Measurements from ENCODE around the gene PGP.

PGP gene

DNA sequence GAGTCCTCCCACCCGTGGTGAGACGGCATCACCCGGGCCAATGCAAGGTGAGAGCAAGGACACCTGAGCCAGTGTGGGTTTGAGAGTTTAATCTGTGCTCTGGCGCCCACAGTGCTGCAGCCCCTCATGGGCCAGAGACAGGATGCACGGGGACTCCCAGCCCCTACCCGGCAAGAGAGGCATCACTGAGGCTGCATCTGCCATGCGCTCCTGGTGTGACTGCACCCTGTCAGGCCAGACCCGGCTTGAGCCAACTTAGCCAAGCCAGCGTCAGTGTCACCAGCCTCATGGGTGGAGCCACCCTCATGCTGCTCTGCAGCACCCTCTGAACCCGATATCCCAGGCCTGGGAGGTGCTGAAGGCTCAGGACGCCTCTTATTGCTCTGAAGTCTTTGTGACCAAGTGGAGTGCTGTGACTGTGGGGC lies 2.7 kb downstream of the PGP start:
- Histone ChIP-seq H3K9me3 (ENCODE audit: control insufficient read depth, low read depth, low read length) (no peaks in the 10 kb centered on the region), H3K27ac (ENCODE audit: low read length) (no peak overlapping the region), H3K4me3 (ENCODE audit: low read length) (no peak overlapping the region)

GRCh38 chr16:2210386-2211365 lies 4.0 kb downstream of the PGP start, which contains the start of gene BRICD5:
Gene BRICD5, minus strand, starts transcription at chr16:2210863. Its CDS starts 30 bp downstream, at chr16:2210833.
- Histone ChIP-seq H3K36me3 (ENCODE audit: control insufficient read depth, low read depth, low read length) (peaks cover 34% of the 10 kb centered on the region), H3K9me3 (ENCODE audit: control insufficient read depth, low read depth, low read length) (no peaks in the 10 kb centered on the region), H3K9ac (ENCODE audit: low read length) (no peak within 1 kb of the TSS), H3K4me3 (ENCODE audit: low read length) (no peak within 1 kb of the TSS), H3K27ac (ENCODE audit: low read length) (no peak within 1 kb of the TSS), H3K4me1 (ENCODE audit: control insufficient read depth, low read depth, low read length) (peaks cover 4% of the 10 kb centered on the region), H3K27me3 (ENCODE audit: control insufficient read depth, insufficient read depth, low read length) (no peaks in the 10 kb centered on the region)

More for the DNA sequence above, 2.7 kb downstream of the PGP start:
- Histone ChIP-seq H3K36me3 (ENCODE audit: control insufficient read depth, low read depth, low read length) (peaks cover 34% of the 10 kb centered on the region), H3K4me1 (ENCODE audit: control insufficient read depth, low read depth, low read length) (peaks cover 4% of the 10 kb centered on the region), H3K27me3 (ENCODE audit: control insufficient read depth, insufficient read depth, low read length) (no peaks in the 10 kb centered on the region), H3K9ac (ENCODE audit: low read length) (no peak overlapping the region)

- Histone ChIP-seq H3K4me3 (ENCODE audit: low read length) (no peak overlapping the region), H3K4me1 (ENCODE audit: control insufficient read depth, low read depth, low read length) (peaks cover 4% of the 10 kb centered on the region), H3K9me3 (ENCODE audit: control insufficient read depth, low read depth, low read length) (no peaks in the 10 kb centered on the region), H3K27me3 (ENCODE audit: control insufficient read depth, insufficient read depth, low read length) (no peaks in the 10 kb centered on the region), H3K36me3 (ENCODE audit: control insufficient read depth, low read depth, low read length) (peaks cover 34% of the 10 kb centered on the region), H3K27ac (ENCODE audit: low read length) (no peak overlapping the region), H3K9ac (ENCODE audit: low read length) (no peak overlapping the region)
Observed at GRCh38 chr16:2210009-2210332, 4.7 kb downstream of the PGP start.

GRCh38 chr16:2209258-2210008 lies 5.2 kb downstream of the PGP start:
- no peak overlapping the region for H3K9ac ChIP-seq (ENCODE audit: low read length)
- H3K27ac ChIP-seq (ENCODE audit: low read length) = no peak overlapping the region
- H3K4me3 ChIP-seq (ENCODE audit: low read length) = no peak overlapping the region
- H3K4me1 ChIP-seq (ENCODE audit: control insufficient read depth, low read depth, low read length) = peaks cover 4% of the 10 kb centered on the region
- no peaks in the 10 kb centered on the region for H3K9me3 ChIP-seq (ENCODE audit: control insufficient read depth, low read depth, low read length)
- H3K27me3 ChIP-seq (ENCODE audit: control insufficient read depth, insufficient read depth, low read length) = no peaks in the 10 kb centered on the region
- peaks cover 34% of the 10 kb centered on the region for H3K36me3 ChIP-seq (ENCODE audit: control insufficient read depth, low read depth, low read length)

GRCh38 chr16:2208772-2209171 lies 5.9 kb downstream of the PGP start:
- Histone ChIP-seq H3K9me3 (ENCODE audit: control insufficient read depth, low read depth, low read length) (no peaks in the 10 kb centered on the region), H3K27me3 (ENCODE audit: control insufficient read depth, insufficient read depth, low read length) (no peaks in the 10 kb centered on the region), H3K36me3 (ENCODE audit: control insufficient read depth, low read depth, low read length) (peaks cover 34% of the 10 kb centered on the region), H3K4me3 (ENCODE audit: low read length) (no peak overlapping the region), H3K9ac (ENCODE audit: low read length) (no peak overlapping the region), H3K27ac (ENCODE audit: low read length) (no peak overlapping the region), H3K4me1 (ENCODE audit: control insufficient read depth, low read depth, low read length) (peaks cover 4% of the 10 kb centered on the region)

GRCh38 chr16:2208308-2208707 lies 6.3 kb downstream of the PGP start:
- no peak overlapping the region for H3K27ac ChIP-seq (ENCODE audit: low read length)
- H3K9ac ChIP-seq (ENCODE audit: low read length) = no peak overlapping the region
- H3K27me3 ChIP-seq (ENCODE audit: control insufficient read depth, insufficient read depth, low read length) = no peaks in the 10 kb centered on the region
- no peaks in the 10 kb centered on the region for H3K9me3 ChIP-seq (ENCODE audit: control insufficient read depth, low read depth, low read length)
- H3K4me1 ChIP-seq (ENCODE audit: control insufficient read depth, low read depth, low read length) = peaks cover 4% of the 10 kb centered on the region
- H3K36me3 ChIP-seq (ENCODE audit: control insufficient read depth, low read depth, low read length) = peaks cover 34% of the 10 kb centered on the region
- no peak overlapping the region for H3K4me3 ChIP-seq (ENCODE audit: low read length)

DNA sequence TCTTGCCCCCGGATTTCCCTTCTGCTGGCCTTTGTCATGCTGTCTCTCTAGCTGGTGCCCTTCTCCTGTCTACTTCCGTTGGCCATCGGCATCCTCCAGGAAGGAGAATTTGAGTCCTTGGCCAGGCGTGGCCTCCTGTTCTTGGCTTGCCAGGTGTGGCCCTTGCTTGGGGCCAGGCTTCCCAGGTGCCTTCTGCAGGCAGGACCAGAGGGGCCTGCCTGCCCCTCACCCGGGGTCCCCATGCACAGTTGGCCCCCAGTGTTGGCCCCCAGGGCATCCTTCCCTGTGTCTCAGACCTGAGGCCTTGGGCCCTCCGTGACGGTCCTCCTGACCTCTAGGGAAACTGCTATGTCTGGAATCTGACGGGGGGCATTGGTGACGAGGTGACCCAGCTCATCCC lies 6.8 kb downstream of the PGP start:
- no peaks in the 10 kb centered on the region for H3K27me3 ChIP-seq (ENCODE audit: control insufficient read depth, insufficient read depth, low read length)
- H3K4me3 ChIP-seq (ENCODE audit: low read length) = no peak overlapping the region
- H3K9ac ChIP-seq (ENCODE audit: low read length) = no peak overlapping the region
- H3K4me1 ChIP-seq (ENCODE audit: control insufficient read depth, low read depth, low read length) = peaks cover 1% of the 10 kb centered on the region
- H3K36me3 ChIP-seq (ENCODE audit: control insufficient read depth, low read depth, low read length) = peaks cover 33% of the 10 kb centered on the region
- H3K9me3 ChIP-seq (ENCODE audit: control insufficient read depth, low read depth, low read length) = no peaks in the 10 kb centered on the region
- no peak overlapping the region for H3K27ac ChIP-seq (ENCODE audit: low read length)

DNA sequence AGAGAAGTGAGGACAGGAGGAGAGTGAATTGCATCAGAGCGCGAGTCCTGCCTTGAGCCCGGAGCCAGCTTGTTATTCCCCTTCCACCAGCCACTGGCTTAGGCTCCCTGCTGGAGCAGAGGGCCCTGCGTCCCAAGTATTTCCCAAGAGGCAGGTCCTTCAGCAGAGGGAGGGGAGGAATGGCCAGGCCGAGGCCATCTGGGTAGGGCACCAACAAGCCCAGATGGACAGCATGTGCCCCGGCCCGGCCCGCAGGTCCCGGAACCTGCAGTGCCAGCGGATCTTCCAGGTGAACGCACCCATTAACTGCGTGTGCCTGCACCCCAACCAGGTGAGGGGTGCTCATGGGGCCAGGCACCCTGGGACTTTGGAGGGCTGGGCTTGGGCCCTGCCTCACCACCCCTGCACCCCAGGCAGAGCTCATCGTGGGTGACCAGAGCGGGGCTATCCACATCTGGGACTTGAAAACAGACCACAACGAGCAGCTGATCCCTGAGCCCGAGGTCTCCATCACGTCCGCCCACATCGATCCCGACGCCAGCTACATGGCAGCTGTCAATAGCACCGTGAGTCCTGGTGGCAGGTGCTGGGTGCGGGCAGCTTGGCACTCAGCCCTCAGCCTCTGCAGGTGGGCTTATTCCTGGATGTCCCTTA lies 7.7 kb downstream of the PGP start:
- no peak overlapping the region for H3K4me3 ChIP-seq (ENCODE audit: low read length)
- no peak overlapping the region for H3K27ac ChIP-seq (ENCODE audit: low read length)
- no peak overlapping the region for H3K9ac ChIP-seq (ENCODE audit: low read length)
- H3K27me3 ChIP-seq (ENCODE audit: control insufficient read depth, insufficient read depth, low read length) = no peaks in the 10 kb centered on the region
- peaks cover 26% of the 10 kb centered on the region for H3K36me3 ChIP-seq (ENCODE audit: control insufficient read depth, low read depth, low read length)
- H3K4me1 ChIP-seq (ENCODE audit: control insufficient read depth, low read depth, low read length) = no peaks in the 10 kb centered on the region
- H3K9me3 ChIP-seq (ENCODE audit: control insufficient read depth, low read depth, low read length) = no peaks in the 10 kb centered on the region

DNA sequence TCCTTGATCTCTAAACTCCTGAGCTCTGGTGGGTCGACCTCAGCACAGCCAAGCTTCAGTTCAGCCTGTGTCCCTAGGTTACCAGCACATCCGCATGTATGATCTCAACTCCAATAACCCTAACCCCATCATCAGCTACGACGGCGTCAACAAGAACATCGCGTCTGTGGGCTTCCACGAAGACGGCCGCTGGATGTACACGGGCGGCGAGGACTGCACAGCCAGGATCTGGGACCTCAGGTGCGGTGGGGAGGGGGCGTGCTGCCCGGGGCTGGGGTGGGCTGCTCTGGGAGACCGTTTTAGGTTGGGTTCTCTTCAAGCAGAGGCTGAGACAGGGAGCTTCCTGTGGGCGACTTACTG lies 8.2 kb downstream of the PGP start:
- H3K4me3 ChIP-seq (ENCODE audit: low read length) = peak overlapping the region; percentile 96
- no peaks in the 10 kb centered on the region for H3K27me3 ChIP-seq (ENCODE audit: control insufficient read depth, insufficient read depth, low read length)
- no peaks in the 10 kb centered on the region for H3K9me3 ChIP-seq (ENCODE audit: control insufficient read depth, low read depth, low read length)
- no peaks in the 10 kb centered on the region for H3K4me1 ChIP-seq (ENCODE audit: control insufficient read depth, low read depth, low read length)
- no peak overlapping the region for H3K9ac ChIP-seq (ENCODE audit: low read length)
- no peak overlapping the region for H3K27ac ChIP-seq (ENCODE audit: low read length)
- H3K36me3 ChIP-seq (ENCODE audit: control insufficient read depth, low read depth, low read length) = peaks cover 25% of the 10 kb centered on the region

- H3K9me3 ChIP-seq (ENCODE audit: control insufficient read depth, low read depth, low read length) = no peaks in the 10 kb centered on the region
- no peaks in the 10 kb centered on the region for H3K4me1 ChIP-seq (ENCODE audit: control insufficient read depth, low read depth, low read length)
- peak overlapping the region; percentile 96 for H3K4me3 ChIP-seq (ENCODE audit: low read length)
- peaks cover 25% of the 10 kb centered on the region for H3K36me3 ChIP-seq (ENCODE audit: control insufficient read depth, low read depth, low read length)
- peak overlapping the region; percentile 75 for H3K9ac ChIP-seq (ENCODE audit: low read length)
- no peak overlapping the region for H3K27ac ChIP-seq (ENCODE audit: low read length)
- no peaks in the 10 kb centered on the region for H3K27me3 ChIP-seq (ENCODE audit: control insufficient read depth, insufficient read depth, low read length)
Observed at GRCh38 chr16:2205967-2206313, 8.7 kb downstream of the PGP start.

- H3K4me3 ChIP-seq (ENCODE audit: low read length) = peak within 1 kb of the TSS; percentile 96
- peak within 1 kb of the TSS; percentile 75 for H3K9ac ChIP-seq (ENCODE audit: low read length)
- no peaks in the 10 kb centered on the region for H3K27me3 ChIP-seq (ENCODE audit: control insufficient read depth, insufficient read depth, low read length)
- peaks cover 25% of the 10 kb centered on the region for H3K36me3 ChIP-seq (ENCODE audit: control insufficient read depth, low read depth, low read length)
- H3K9me3 ChIP-seq (ENCODE audit: control insufficient read depth, low read depth, low read length) = no peaks in the 10 kb centered on the region
- H3K27ac ChIP-seq (ENCODE audit: low read length) = peak within 1 kb of the TSS; percentile 63
- H3K4me1 ChIP-seq (ENCODE audit: control insufficient read depth, low read depth, low read length) = no peaks in the 10 kb centered on the region
Observed at GRCh38 chr16:2205104-2205966, 9.3 kb downstream of the PGP start, which contains the start of gene MLST8. Gene MLST8, plus strand, starts transcription at chr16:2205454. Its CDS starts 632 bp downstream, at chr16:2206086.
